ENCODE data around the gene SERINC3.
"Not testable (repeated sequence)": the region's sequence is repeated elsewhere in the genome, so short reads cannot be mapped to it uniquely, and the experiment has no call there.

The SERINC3 gene

GRCh38 chr20:44521484-44522481 lies at the start of gene SERINC3:
TSS of gene SERINC3 (minus strand) at chr20:44522070. CDS start at chr20:44521951, 119 bp downstream.
- H3K4me3 ChIP-seq (ENCODE audit: low read length), result peak within 1 kb of the TSS; percentile 95
- TF ChIP-seq ZNF274 (IDR thresholded peaks at IDR 0.05; ENCODE audit: low read depth, low read length), result no peak

- no peak overlapping the region for H3K4me3 ChIP-seq (ENCODE audit: low read length)
- TF ChIP-seq ZNF274 (IDR thresholded peaks at IDR 0.05; ENCODE audit: low read depth, low read length), result no peak
These were observed 49.6 kb upstream of the SERINC3 start for GRCh38 chr20:44571362-44571988.

GRCh38 chr20:44570367-44570766 lies 48.5 kb upstream of the SERINC3 start:
- TF ChIP-seq ZNF274 (IDR thresholded peaks at IDR 0.05; ENCODE audit: low read depth, low read length), result no peak
- H3K4me3 ChIP-seq (ENCODE audit: low read length), result no peak overlapping the region

GRCh38 chr20:44566811-44567210 lies 44.9 kb upstream of the SERINC3 start:
- no peak overlapping the region for H3K4me3 ChIP-seq (ENCODE audit: low read length)
- TF ChIP-seq ZNF274 (IDR thresholded peaks at IDR 0.05; ENCODE audit: low read depth, low read length), result no peak

- no peak overlapping the region for H3K4me3 ChIP-seq (ENCODE audit: low read length)
- TF ChIP-seq ZNF274 (IDR thresholded peaks at IDR 0.05; ENCODE audit: low read depth, low read length), result no peak
These were observed 44.1 kb upstream of the SERINC3 start for GRCh38 chr20:44566018-44566417.

DNA sequence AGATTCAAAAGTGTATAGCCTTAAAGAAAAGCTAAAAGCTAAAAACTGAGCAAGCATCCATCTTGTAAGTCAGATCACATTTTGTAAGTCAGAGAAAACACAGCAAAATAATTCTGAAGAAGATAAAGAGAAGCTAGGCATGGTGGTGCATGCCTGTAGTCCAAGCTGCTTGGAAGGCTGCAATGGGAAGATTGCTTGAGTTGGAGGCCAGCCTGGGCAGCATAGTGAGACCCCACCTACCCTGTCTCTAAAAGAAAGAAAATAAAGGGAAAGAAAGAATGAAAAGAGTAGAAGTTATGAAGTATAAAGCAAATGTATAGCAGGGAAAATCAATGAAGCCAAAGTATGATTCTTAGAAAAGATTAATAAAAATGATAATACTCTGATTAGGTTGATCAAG lies 40.0 kb upstream of the SERINC3 start:
- TF ChIP-seq ZNF274 (IDR thresholded peaks at IDR 0.05; ENCODE audit: low read depth, low read length), result no peak
- no peak overlapping the region for H3K4me3 ChIP-seq (ENCODE audit: low read length)

GRCh38 chr20:44560818-44561217 lies 38.9 kb upstream of the SERINC3 start:
- not testable (repeated sequence) for H3K4me3 ChIP-seq (ENCODE audit: low read length)

GRCh38 chr20:44560229-44560628 lies 38.4 kb upstream of the SERINC3 start:
- H3K4me3 ChIP-seq (ENCODE audit: low read length), result no peak overlapping the region
- no peak for TF ChIP-seq ZNF274 (IDR thresholded peaks at IDR 0.05; ENCODE audit: low read depth, low read length)

- no peak overlapping the region for H3K4me3 ChIP-seq (ENCODE audit: low read length)
- TF ChIP-seq ZNF274 (IDR thresholded peaks at IDR 0.05; ENCODE audit: low read depth, low read length), result no peak
These were observed 37.4 kb upstream of the SERINC3 start for GRCh38 chr20:44559302-44559701.

GRCh38 chr20:44552950-44553908 lies 31.4 kb upstream of the SERINC3 start:
- H3K4me3 ChIP-seq (ENCODE audit: low read length), result no peak overlapping the region
- no peak for TF ChIP-seq ZNF274 (IDR thresholded peaks at IDR 0.05; ENCODE audit: low read depth, low read length)

- TF ChIP-seq ZNF274 (IDR thresholded peaks at IDR 0.05; ENCODE audit: low read depth, low read length), result no peak
- no peak overlapping the region for H3K4me3 ChIP-seq (ENCODE audit: low read length)
These were observed 30.7 kb upstream of the SERINC3 start for GRCh38 chr20:44552568-44552949.

DNA sequence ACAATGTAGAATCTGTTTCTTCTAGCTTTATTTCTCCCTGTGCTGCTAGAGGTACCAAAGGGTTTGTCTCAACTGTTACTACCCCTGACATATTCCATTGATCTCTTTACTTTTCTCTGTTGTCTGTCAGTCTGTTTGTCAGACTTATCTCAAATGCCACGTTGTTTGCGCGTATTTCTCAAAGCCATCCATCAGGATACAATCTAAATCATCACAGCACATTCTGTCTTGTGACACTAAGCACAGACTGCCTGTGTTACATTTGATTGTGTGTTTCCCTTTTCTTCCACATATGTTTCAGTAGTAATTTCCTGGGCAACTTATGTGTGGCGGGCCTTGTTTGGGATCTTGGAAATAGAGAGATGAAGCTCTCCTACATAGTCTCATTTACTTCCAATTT lies 30.2 kb upstream of the SERINC3 start:
- H3K4me3 ChIP-seq (ENCODE audit: low read length), result no peak overlapping the region
- TF ChIP-seq ZNF274 (IDR thresholded peaks at IDR 0.05; ENCODE audit: low read depth, low read length), result no peak

DNA sequence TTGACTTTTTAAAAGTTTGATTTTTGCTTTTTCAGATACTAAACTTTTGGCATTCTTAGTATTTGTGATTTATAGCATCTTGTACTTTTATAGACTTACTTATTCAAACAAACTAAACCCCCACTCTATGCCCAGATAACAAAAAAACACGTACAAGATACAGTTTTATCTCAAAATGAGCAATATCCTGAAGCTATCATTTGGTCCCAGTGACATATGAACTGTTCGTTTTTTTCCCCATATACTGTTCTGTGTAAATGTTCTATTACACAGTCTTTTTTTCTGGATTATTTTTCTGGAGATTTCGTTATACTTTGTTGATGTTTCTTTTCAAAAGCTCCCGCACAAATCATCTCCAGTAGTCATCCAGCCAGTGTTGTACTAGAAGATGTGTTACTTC lies 27.3 kb upstream of the SERINC3 start:
- H3K4me3 ChIP-seq (ENCODE audit: low read length), result no peak overlapping the region
- no peak for TF ChIP-seq ZNF274 (IDR thresholded peaks at IDR 0.05; ENCODE audit: low read depth, low read length)

DNA sequence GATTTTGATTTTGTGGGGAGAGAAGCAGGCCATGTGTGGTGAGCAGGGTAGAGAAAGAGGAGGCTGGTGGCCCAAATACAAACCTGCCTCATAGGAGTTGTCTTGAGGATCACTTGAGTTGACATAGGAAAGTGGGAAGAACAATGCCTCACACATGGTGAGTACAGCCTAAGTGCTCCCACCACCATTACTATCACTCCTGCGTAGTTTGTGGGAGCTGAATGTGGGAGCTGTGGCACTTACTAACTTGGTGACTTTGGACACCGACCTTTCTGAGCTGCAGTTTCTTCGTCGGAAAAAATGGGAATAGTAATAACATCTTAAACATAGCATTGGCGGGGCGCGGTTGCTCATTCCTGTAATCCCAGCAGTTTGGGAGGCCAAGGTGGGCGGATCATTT lies 25.5 kb upstream of the SERINC3 start:
- H3K4me3 ChIP-seq (ENCODE audit: low read length), result no peak overlapping the region
- no peak for TF ChIP-seq ZNF274 (IDR thresholded peaks at IDR 0.05; ENCODE audit: low read depth, low read length)

All from GM08714 (cell line).